Measurements from ENCODE around the gene GKAP1. TPM values are rescaled to one million over a fixed set of nuclear protein-coding genes. Genes with fewer than 3 reads are reported as not detected.

The GKAP1 gene
- 1.2 and 1.3 TPM in 2 replicates for total RNA-seq

GRCh38 chr9:83817356-83818278 lies at the start of gene GKAP1:
Gene GKAP1 (minus strand): TSS chr9:83817769. CDS start chr9:83806517, 11,252 bp downstream.

GRCh38 chr9:83707768-83708514 lies 109.6 kb downstream of the GKAP1 start, which contains the start of gene UBQLN1:
Gene UBQLN1 (minus strand): TSS chr9:83707958. CDS start chr9:83707679, 279 bp downstream.

Other genes starting within 250 kb of the GKAP1 start
- gene IDNK, start 194.6 kb downstream of the GKAP1 start, total RNA-seq, result 4.9 and 7.7 TPM in 2 replicates
- 74.0 and 99.2 TPM in 2 replicates for gene UBQLN1, start 109.8 kb downstream of the GKAP1 start, total RNA-seq
- gene KIF27, start 103.7 kb upstream of the GKAP1 start, total RNA-seq, result 3.8 and 5.1 TPM in 2 replicates
- 462 and 463 TPM in 2 replicates for gene HNRNPK, start 162.4 kb upstream of the GKAP1 start, total RNA-seq
- 3.2 and 3.8 TPM in 2 replicates for gene RMI1, start 163.0 kb upstream of the GKAP1 start, total RNA-seq